HG03025 (cell line): Measurements from ENCODE around the gene CCR5.

ENCODE experiments used
- ATAC-seq: cut with Tn5 transposase; IDR thresholded peaks from one replicate; pipeline ENCODE4 v1.9.1; 2021; ENCODE audit warnings: mild to moderate bottlenecking, moderate library complexity; ENCODE audit not compliant: unreplicated experiment, low FRiP score

Gene CCR5

GRCh38 chr3:46356909-46357308, 13.8 kb upstream of the CCR5 start:
- no peak for ATAC-seq

- no peak for ATAC-seq
These were observed 12.3 kb upstream of the CCR5 start for GRCh38 chr3:46358466-46358865.

- ATAC-seq = no peak
These were observed 10.8 kb upstream of the CCR5 start for GRCh38 chr3:46359733-46360493.

- ATAC-seq = no peak
These were observed 9.8 kb upstream of the CCR5 start for GRCh38 chr3:46360907-46361306.

- no peak for ATAC-seq
These were observed 9.1 kb upstream of the CCR5 start for GRCh38 chr3:46361408-46362283.

- ATAC-seq = no peak
These were observed 5.7 kb upstream of the CCR5 start for GRCh38 chr3:46365041-46365440.

GRCh38 chr3:46365737-46366524, 4.8 kb upstream of the CCR5 start:
- ATAC-seq = no peak

GRCh38 chr3:46367811-46368210, 2.9 kb upstream of the CCR5 start:
- no peak for ATAC-seq

GRCh38 chr3:46368569-46368968, 2.2 kb upstream of the CCR5 start:
- ATAC-seq = no peak

- no peak for ATAC-seq
These were observed 1.6 kb upstream of the CCR5 start for GRCh38 chr3:46369151-46369550.

- no peak for ATAC-seq
These were observed 1.0 kb upstream of the CCR5 start for GRCh38 chr3:46369675-46370132.

GRCh38 chr3:46371519-46372340, 984 bp downstream of the CCR5 start:
- no peak for ATAC-seq

GRCh38 chr3:46372492-46373359, 2.0 kb downstream of the CCR5 start:
- no peak for ATAC-seq

- no peak for ATAC-seq
These were observed 4.0 kb downstream of the CCR5 start for GRCh38 chr3:46374755-46375154.

GRCh38 chr3:46375218-46375617, 4.5 kb downstream of the CCR5 start:
- ATAC-seq = no peak

GRCh38 chr3:46375814-46376213, 5.1 kb downstream of the CCR5 start:
- no peak for ATAC-seq

GRCh38 chr3:46378426-46378942, 7.7 kb downstream of the CCR5 start:
- no peak for ATAC-seq

- no peak for ATAC-seq
These were observed 9.9 kb downstream of the CCR5 start for GRCh38 chr3:46380471-46381221.
